Panc1 (cell line): ENCODE measurements around the gene NAAA. TPM values are rescaled to one million over a fixed set of nuclear protein-coding genes. Genes with fewer than 3 reads are reported as not detected.
"Not testable (repeated sequence)": the region's sequence is repeated elsewhere in the genome, so short reads cannot be mapped to it uniquely, and the experiment has no call there.

ENCODE experiments used
- ATAC-seq: fragments of 200-7000 bp; cut with Tn5 transposase; 2 replicates; pipeline ENCODE4 v1.9.1; 2020; ENCODE audit warnings: mild to moderate bottlenecking, moderate library complexity
- BruUV-seq: library from RNA; stranded (reverse); fragments of 400-500 nt; replicated peaks from 2 replicates; lab custom pipeline; 2021; lab: Mats Ljungman, UMichigan
- CTCF ChIA-PET: fragments of 300-600 bp; sonication (Branson Sonifier 250); formaldehyde crosslinking; loops from one replicate; lab custom pipeline; 2022; ENCODE audit warnings: antibody characterized with exemption; lab: Charles Lee
- POLR2A ChIA-PET: fragments of 300-600 bp; sonication (Branson Sonifier 250); formaldehyde crosslinking; loops from one replicate; lab custom pipeline; 2022; ENCODE audit warnings: antibody characterized with exemption; lab: Charles Lee
- DNase-seq: peaks from one replicate; pipeline ENCODE4 v3.0.0-alpha.2; 2010; ENCODE audit warnings: low read depth, low spot score
- H3K27ac ChIP-seq: 2 replicates; pipeline ENCODE4 v1.5.1; 2011; ENCODE audit warnings: mild to moderate bottlenecking, low read length, inconsistent platforms
- H3K27me3 ChIP-seq: fragments of 200-500 bp; sonication (Bioruptor generic); 2 replicates; pipeline ENCODE4 v1.6.0; 2014; ENCODE audit warnings: low read length, inconsistent platforms; ENCODE audit not compliant: control insufficient read depth, insufficient read depth
- H3K36me3 ChIP-seq: fragments of 200-500 bp; sonication (Bioruptor generic); 2 replicates; pipeline ENCODE4 v1.5.1; 2014; ENCODE audit warnings: inconsistent platforms, mild to moderate bottlenecking, low read length, moderate library complexity; ENCODE audit not compliant: control insufficient read depth, insufficient read depth
- H3K4me1 ChIP-seq: 2 replicates; pipeline ENCODE4 v1.5.1; 2011; ENCODE audit warnings: inconsistent platforms, mild to moderate bottlenecking, low read length, moderate library complexity; ENCODE audit not compliant: control insufficient read depth, insufficient read depth
- H3K4me3 ChIP-seq, 2 experiments: 2 replicates each; pipeline ENCODE4 v1.5.1; 2011 to 2012; ENCODE audit warnings: low read depth in 2 of 2, low read length in 2 of 2, mild to moderate bottlenecking in 2 of 2, inconsistent platforms in 1 of 2, moderate library complexity in 1 of 2
- H3K9me3 ChIP-seq: fragments of 200-500 bp; sonication (Bioruptor generic); 2 replicates; pipeline ENCODE4 v1.5.1; 2014; ENCODE audit warnings: low read depth, mild to moderate bottlenecking, inconsistent platforms, low read length, moderate library complexity; ENCODE audit not compliant: control insufficient read depth, insufficient read depth
- POLR2AphosphoS5 ChIP-seq: IDR thresholded peaks from 2 replicates; pipeline ENCODE4 v1.6.1; 2012; ENCODE audit warnings: mild to moderate bottlenecking, low read depth, low read length, moderate library complexity
- SIN3A ChIP-seq: IDR thresholded peaks from 2 replicates; pipeline ENCODE4 v1.6.1; 2012; ENCODE audit warnings: low read depth, mild to moderate bottlenecking, low read length, moderate library complexity, borderline replicate concordance; ENCODE audit not compliant: insufficient read depth
- TCF7L2 ChIP-seq: IDR thresholded peaks from 2 replicates; pipeline ENCODE4 v1.6.1; 2011; ENCODE audit warnings: mild to moderate bottlenecking, low read depth, low read length, inconsistent platforms
- in situ Hi-C: cut with HindIII; loops from 2 replicates; pipeline ENCODE4 v1.10.0; 2016; ENCODE audit warnings: low sequenced_read_pairs, low pct_unique_long_range_greater_than_20kb
- intact Hi-C: fragments of 100-400 bp; cut with micrococcal nuclease; formaldehyde crosslinking; loops from one replicate; pipeline ENCODE4 v1.10.0; 2022; ENCODE audit not compliant: unreplicated experiment
- total RNA-seq: library from RNA; stranded (reverse); gene quantifications from one replicate; pipeline ENCODE4 v1.2.1, GENCODE V29; 2021; ENCODE audit not compliant: unreplicated experiment
- TF ChIP-seq, protein P1 (sequence below): fragments of 450-650 bp; IDR thresholded peaks from 2 replicates; pipeline ENCODE4 v1.5.1; 2017; ENCODE audit warnings: mild to moderate bottlenecking
- TF ChIP-seq, protein P2 (sequence below), 2 experiments: IDR thresholded peaks; 2 replicates each; pipeline ENCODE4 v1.6.1; 2011 to 2012; ENCODE audit warnings: low read depth in 2 of 2, control low read depth in 1 of 2, low read length in 1 of 2, mild to moderate bottlenecking in 1 of 2, moderate library complexity in 1 of 2; ENCODE audit not compliant: insufficient read depth in 1 of 2

NAAA gene
- total RNA-seq, 1 experiment from 2014 or later, result 11.9 TPM

DNA sequence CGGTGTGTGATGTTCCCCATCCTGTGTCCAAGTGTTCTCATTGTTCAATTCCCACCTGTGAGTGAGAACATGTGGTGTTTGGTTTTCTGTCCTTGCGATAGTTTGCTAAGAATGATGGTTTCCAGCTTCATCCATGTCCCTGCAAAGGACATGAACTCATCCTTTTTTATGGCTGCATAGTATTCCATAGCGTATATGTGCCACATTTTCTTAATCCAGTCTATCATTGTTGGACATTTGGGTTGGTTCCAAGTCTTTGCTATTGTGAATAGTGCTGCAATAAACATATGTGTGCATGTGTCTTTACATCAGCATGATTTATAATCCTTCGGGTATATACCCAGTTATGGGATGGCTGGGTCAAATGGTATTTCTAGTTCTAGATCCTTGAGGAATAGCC is 21.3 kb upstream of the NAAA start:
- CTCF ChIA-PET, intact Hi-C loops: not testable (repeated sequence)

DNA sequence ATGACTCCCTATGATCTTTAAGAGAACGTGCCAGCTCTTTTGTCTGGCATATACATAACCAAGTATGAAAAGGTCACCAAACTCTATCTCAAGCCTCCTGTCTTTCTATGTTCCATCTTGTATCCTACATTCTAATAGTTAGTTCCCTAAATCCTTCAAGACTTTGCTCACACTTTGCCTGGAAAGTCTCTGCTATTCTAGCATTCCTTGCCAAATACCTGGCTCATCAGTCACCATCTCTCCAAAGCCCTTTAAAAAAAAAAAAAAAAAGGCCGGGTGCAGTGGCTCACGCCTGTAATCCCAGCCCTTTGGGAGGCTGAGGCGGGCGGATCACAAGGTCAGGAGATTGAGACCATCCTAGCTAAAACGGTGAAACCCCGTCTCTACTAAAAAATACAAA is 17.7 kb upstream of the NAAA start:
- CTCF ChIA-PET, H3K4me1 ChIP-seq, H3K27me3 ChIP-seq, H3K27ac ChIP-seq, ATAC-seq, H3K4me3 ChIP-seq, POLR2A ChIA-PET, H3K9me3 ChIP-seq, in situ Hi-C loops, DNase-seq, intact Hi-C loops, BruUV-seq: not testable (repeated sequence)
- peaks cover 18% of the 10 kb centered on the region for H3K36me3 ChIP-seq

More for the DNA sequence above, 21.3 kb upstream of the NAAA start:
- BruUV-seq, result TSS peak; percentile 31
- H3K27me3 ChIP-seq, H3K9me3 ChIP-seq, DNase-seq, in situ Hi-C loops, H3K4me1 ChIP-seq, H3K4me3 ChIP-seq, H3K27ac ChIP-seq, POLR2A ChIA-PET, ATAC-seq: not testable (repeated sequence)
- H3K36me3 ChIP-seq, result peaks cover 26% of the 10 kb centered on the region

DNA sequence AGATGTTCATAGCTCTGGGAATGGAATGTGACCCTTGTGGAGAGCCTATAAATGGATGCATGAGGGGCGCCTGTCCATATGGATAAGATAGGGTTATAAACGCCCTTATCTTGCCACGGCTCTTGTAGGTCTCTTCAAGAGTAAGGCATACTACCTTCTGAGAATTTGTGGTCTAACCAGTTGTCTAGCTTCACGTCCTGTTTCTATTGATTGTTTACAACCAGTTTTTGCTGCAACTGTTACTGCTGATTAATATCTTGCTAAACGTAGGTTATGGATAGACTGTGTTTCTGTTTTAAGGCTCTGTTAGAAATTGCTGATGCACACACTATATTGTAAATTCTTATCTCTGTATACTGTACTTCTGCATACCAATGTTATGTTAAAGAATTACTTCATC is 14.0 kb upstream of the NAAA start:
- ATAC-seq, BruUV-seq, in situ Hi-C loops, H3K27ac ChIP-seq, H3K4me3 ChIP-seq, H3K4me1 ChIP-seq, intact Hi-C loops, H3K27me3 ChIP-seq, CTCF ChIA-PET, POLR2A ChIA-PET, DNase-seq, H3K9me3 ChIP-seq: not testable (repeated sequence)
- H3K36me3 ChIP-seq, result peaks cover 33% of the 10 kb centered on the region

DNA sequence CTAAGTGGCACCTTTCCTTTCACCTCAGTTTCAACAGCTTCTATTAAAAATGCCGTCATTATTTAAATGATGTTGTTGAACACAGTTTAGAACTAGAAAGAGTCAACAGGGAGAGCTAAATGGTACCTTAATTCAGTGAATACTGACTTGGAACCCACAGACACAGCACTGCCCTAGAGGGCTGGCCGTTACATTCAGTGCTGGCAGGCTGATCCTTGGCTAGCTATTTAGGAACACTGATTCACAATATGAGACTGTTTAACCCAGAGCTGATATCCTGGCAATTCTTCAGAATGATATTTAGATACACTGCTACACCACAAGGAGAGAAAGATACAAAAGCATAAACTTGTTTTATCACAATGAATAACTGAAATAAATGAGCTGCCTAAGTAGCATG is 12.7 kb upstream of the NAAA start:
- no peak for ATAC-seq
- ChIA-PET CTCF (no interaction called here), POLR2A (no interaction called here)
- TF ChIP-seq TCF7L2, result no peak
- TF ChIP-seq, protein P1, sequence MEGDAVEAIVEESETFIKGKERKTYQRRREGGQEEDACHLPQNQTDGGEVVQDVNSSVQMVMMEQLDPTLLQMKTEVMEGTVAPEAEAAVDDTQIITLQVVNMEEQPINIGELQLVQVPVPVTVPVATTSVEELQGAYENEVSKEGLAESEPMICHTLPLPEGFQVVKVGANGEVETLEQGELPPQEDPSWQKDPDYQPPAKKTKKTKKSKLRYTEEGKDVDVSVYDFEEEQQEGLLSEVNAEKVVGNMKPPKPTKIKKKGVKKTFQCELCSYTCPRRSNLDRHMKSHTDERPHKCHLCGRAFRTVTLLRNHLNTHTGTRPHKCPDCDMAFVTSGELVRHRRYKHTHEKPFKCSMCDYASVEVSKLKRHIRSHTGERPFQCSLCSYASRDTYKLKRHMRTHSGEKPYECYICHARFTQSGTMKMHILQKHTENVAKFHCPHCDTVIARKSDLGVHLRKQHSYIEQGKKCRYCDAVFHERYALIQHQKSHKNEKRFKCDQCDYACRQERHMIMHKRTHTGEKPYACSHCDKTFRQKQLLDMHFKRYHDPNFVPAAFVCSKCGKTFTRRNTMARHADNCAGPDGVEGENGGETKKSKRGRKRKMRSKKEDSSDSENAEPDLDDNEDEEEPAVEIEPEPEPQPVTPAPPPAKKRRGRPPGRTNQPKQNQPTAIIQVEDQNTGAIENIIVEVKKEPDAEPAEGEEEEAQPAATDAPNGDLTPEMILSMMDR, result no peak
- no peak for TF ChIP-seq SIN3A
- TF ChIP-seq POLR2AphosphoS5, result no peak
- TF ChIP-seq, protein P2, sequence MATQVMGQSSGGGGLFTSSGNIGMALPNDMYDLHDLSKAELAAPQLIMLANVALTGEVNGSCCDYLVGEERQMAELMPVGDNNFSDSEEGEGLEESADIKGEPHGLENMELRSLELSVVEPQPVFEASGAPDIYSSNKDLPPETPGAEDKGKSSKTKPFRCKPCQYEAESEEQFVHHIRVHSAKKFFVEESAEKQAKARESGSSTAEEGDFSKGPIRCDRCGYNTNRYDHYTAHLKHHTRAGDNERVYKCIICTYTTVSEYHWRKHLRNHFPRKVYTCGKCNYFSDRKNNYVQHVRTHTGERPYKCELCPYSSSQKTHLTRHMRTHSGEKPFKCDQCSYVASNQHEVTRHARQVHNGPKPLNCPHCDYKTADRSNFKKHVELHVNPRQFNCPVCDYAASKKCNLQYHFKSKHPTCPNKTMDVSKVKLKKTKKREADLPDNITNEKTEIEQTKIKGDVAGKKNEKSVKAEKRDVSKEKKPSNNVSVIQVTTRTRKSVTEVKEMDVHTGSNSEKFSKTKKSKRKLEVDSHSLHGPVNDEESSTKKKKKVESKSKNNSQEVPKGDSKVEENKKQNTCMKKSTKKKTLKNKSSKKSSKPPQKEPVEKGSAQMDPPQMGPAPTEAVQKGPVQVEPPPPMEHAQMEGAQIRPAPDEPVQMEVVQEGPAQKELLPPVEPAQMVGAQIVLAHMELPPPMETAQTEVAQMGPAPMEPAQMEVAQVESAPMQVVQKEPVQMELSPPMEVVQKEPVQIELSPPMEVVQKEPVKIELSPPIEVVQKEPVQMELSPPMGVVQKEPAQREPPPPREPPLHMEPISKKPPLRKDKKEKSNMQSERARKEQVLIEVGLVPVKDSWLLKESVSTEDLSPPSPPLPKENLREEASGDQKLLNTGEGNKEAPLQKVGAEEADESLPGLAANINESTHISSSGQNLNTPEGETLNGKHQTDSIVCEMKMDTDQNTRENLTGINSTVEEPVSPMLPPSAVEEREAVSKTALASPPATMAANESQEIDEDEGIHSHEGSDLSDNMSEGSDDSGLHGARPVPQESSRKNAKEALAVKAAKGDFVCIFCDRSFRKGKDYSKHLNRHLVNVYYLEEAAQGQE (IDR thresholded peaks at IDR 0.05; ENCODE audit: insufficient read depth in 1 of 2, low read depth in 2 of 2, low read length in 1 of 2), result no peak
- no peak for DNase-seq
- intact Hi-C loops (no loop called here), in situ Hi-C loops (no loop called here)
- no TSS peak for BruUV-seq
- no peak overlapping the region for H3K4me3 ChIP-seq
- no peaks in the 10 kb centered on the region for H3K9me3 ChIP-seq
- H3K27me3 ChIP-seq, result no peaks in the 10 kb centered on the region
- no peak overlapping the region for H3K27ac ChIP-seq
- H3K36me3 ChIP-seq, result peaks cover 29% of the 10 kb centered on the region
- no peaks in the 10 kb centered on the region for H3K4me1 ChIP-seq
